ENCODE results near the gene SP6.

Gene SP6

GRCh38 chr17:47831003-47831933 lies 19.7 kb downstream of the SP6 start, which contains the start of the genes LRRC46 and MRPL10:
Gene LRRC46, plus strand, starts transcription at chr17:47831670. Its CDS starts 320 bp downstream, at chr17:47831990.
Gene MRPL10, minus strand, starts transcription at chr17:47831541. Its CDS starts 30 bp downstream, at chr17:47831511.
- peak; percentile 45 for DNase-seq (ENCODE audit: low read depth, low spot score)
- peak within 1 kb of the TSS; percentile 64 for H3K4me3 ChIP-seq (ENCODE audit: low read depth, low read length)
- TF ChIP-seq CTCF (IDR thresholded peaks at IDR 0.05; ENCODE audit: insufficient read depth, low read length, missing control alignments) = peak; percentile 43
- POLR2A ChIA-PET = interaction anchor here (0.5 to 1.7 kb wide), 12 partner anchors 10 to 207 kb away, joined by 3 to 15 read pairs (median 4); partner anchors contain the start of genes OSBPL7 and SCRN2
- CTCF ChIA-PET = interaction anchor here (0.7 to 2.8 kb wide), 10 partner anchors 9 to 167 kb away, joined by 3 to 34 read pairs (median 5); partner anchors contain the start of genes OSBPL7 and SCRN2

DNA sequence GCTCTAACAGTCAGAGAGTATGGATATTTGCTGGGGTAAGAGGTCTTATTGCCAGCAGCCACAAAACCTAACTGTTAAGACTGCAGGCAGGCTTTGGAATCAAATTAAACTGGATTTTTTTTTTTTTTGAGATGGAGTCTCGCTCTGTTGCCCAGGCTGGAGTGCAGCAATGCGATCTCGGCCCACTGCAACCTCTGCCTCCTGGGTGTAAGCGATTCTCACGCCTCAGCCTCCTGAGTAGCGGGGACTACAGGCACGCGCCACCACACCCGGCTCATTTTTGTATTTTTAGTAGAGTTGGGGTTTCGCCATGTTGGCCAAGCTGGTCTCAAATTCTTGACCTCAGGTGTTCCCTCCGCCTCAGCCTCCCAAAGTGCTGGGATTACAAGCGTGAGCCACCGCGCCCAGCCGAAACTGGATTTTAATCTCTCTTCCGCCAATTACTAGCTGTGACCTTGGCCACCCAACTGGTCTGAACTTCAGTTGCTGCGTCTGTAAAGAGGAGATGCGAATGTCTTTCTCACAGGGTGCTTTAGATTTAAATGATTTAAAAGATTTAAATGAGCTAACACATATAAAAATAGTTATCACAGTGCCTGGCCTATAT lies 20.5 kb downstream of the SP6 start:
- ChIA-PET CTCF (interaction anchor here (0.7 to 2.8 kb wide), 10 partner anchors 8 to 167 kb away, joined by 3 to 34 read pairs (median 5); partner anchors contain the start of genes OSBPL7 and SCRN2), POLR2A (interaction anchor here (1.3 to 1.7 kb wide), 2 partner anchors 9 to 54 kb away, joined by 3 to 15 read pairs; partner anchors contain the start of gene OSBPL7)
- DNase-seq (ENCODE audit: low read depth, low spot score) = no peak
- H3K4me3 ChIP-seq (ENCODE audit: low read depth, low read length) = peak overlapping the region; percentile 64
- no peak for TF ChIP-seq CTCF (IDR thresholded peaks at IDR 0.05; ENCODE audit: insufficient read depth, low read length, missing control alignments)

DNA sequence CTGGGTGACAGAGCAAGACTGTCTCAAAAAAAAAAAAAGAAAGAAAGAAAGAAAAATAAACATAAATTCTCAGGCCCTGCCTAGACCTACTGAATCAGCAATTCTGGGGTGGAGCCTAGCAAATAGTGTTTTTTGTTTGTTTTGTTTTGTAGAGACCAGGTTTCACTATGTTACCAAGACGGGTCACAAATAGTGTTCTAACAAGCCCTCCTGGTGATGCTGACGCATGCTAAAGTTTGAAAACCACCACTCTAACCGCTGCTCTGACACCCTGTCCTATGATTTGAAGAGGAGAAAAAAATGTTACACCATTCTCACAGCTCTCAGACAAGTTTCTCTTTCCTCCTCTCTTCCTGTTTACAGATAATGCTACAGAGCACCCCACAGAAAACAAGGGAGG lies 21.1 kb downstream of the SP6 start:
- no peak overlapping the region for H3K4me3 ChIP-seq (ENCODE audit: low read depth, low read length)
- DNase-seq (ENCODE audit: low read depth, low spot score) = no peak
- no peak for TF ChIP-seq CTCF (IDR thresholded peaks at IDR 0.05; ENCODE audit: insufficient read depth, low read length, missing control alignments)
- POLR2A ChIA-PET = no interaction called here
- CTCF ChIA-PET = interaction anchor here (1.6 to 2.8 kb wide), 3 partner anchors 8 to 61 kb away, joined by 5 to 34 read pairs (median 23); partner anchors contain the start of genes OSBPL7 and SCRN2

DNA sequence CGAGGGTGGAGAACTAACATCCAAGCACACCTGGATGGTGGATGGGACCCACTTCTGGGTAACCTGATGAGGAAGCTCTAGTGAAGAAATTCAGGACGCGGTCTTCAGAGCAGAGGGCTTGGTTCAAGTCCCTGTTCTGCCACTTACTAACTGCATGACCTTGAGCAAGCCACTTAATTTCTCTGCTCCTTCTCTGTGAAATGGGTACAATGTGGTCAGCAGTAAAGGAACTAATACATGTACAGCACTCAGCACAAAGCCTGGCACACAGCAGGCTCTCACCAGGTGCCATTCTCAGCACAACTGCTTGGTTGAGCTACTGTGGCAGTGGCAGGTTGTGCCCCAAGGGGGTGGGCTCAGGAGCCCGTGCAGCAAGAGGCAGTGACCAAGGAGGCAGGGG lies 27.4 kb downstream of the SP6 start:
- TF ChIP-seq CTCF (IDR thresholded peaks at IDR 0.05; ENCODE audit: insufficient read depth, low read length, missing control alignments) = no peak
- POLR2A ChIA-PET = no interaction called here
- CTCF ChIA-PET = interaction anchor here (1.3 to 3.1 kb wide), 3 partner anchors 7 to 68 kb away, joined by 3 to 23 read pairs (median 3); partner anchors contain the start of genes LRRC46 and MRPL10

DNA sequence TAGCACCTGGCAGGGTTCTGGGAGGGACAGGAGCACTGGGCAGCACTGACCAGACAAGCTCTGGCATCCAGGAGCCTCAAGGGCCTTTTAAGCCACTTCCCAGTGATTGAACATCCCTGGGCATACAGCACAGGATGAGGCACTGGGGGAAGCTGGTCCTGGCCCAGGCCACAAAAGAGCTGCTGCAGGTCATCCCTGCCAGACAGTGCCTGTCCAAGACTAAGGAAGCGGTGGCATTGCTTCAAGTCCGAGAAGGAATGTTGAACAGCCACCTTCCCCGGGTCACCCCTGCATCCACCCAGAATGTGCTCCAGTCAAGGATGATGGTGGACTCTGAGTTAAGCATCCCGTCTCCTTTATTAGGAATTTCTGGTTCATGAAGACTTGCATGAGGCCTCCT lies 28.2 kb downstream of the SP6 start:
- POLR2A ChIA-PET = no interaction called here
- no peak for TF ChIP-seq CTCF (IDR thresholded peaks at IDR 0.05; ENCODE audit: insufficient read depth, low read length, missing control alignments)
- H3K4me3 ChIP-seq (ENCODE audit: low read depth, low read length) = no peak overlapping the region
- DNase-seq (ENCODE audit: low read depth, low spot score) = no peak
- CTCF ChIA-PET = interaction anchor here (1.2 to 3.1 kb wide), 5 partner anchors 8 to 69 kb away, joined by 3 to 23 read pairs (median 5); partner anchors contain the start of genes LRRC46 and MRPL10

More for the DNA sequence above, 27.4 kb downstream of the SP6 start:
- DNase-seq (ENCODE audit: low read depth, low spot score) = no peak
- H3K4me3 ChIP-seq (ENCODE audit: low read depth, low read length) = no peak overlapping the region
